HG03066 (cell line): Measurements from ENCODE around the gene SLC26A9.

Experiments
- ATAC-seq: cut with Tn5 transposase; IDR thresholded peaks from one replicate; pipeline ENCODE4 v1.9.1; 2021; ENCODE audit warnings: low read depth; ENCODE audit not compliant: unreplicated experiment

Gene SLC26A9

DNA sequence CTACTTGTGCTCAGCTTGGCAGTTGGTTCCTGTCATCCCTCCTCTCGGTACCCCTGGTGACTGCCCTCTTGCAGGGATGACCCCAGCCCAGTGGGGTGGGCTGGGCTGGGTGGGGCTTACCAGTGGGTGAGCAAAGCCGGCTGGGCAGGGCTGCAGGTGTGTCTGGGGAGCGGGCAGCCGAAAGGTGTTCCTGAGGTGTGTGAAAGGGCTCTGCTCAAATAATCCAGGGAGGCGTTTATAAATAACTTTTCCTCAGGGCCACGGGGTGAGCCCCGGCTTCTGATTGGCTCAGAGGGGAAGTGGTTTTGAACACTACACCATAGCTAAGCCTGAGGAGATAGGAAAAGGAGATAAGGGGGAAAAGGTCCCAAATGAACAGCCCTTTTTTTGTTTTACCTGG lies at the start of gene SLC26A9:
Gene SLC26A9 (minus strand): TSS at position 212 of the 400 bp plus-strand sequence. CDS start 7,636 bp downstream, outside the sequence.
- no peak for ATAC-seq

DNA sequence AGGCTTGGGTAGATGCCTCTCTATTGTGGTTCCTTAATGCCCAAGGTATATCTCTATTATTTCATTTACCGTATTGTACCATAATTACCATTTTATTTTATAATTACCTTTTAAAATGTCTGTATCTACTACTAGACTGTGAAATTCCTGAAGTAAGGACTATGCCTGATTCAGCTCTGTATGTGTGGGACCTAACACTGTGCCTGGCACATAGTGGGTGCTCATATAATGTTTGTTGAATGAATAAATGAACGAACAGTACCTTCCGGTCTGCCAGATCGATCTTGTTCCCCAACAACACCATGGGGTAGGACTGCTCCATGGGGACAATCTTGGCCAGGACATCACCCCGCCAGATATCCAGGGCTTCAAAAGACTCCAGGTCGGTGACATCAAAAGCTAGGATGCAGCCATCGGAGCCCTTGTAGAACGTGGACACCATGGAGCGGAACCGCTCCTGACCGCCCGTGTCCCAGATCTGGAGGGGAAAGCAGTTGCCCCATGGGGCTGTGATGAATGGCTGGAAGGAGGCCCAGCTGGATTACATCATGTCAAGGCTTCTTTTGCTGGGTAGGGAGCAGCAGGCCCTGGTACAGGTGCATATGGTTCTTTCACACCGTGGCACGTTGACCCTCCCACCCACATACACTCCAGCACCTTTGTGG lies 49.1 kb upstream of the SLC26A9 start:
- no peak for ATAC-seq

DNA sequence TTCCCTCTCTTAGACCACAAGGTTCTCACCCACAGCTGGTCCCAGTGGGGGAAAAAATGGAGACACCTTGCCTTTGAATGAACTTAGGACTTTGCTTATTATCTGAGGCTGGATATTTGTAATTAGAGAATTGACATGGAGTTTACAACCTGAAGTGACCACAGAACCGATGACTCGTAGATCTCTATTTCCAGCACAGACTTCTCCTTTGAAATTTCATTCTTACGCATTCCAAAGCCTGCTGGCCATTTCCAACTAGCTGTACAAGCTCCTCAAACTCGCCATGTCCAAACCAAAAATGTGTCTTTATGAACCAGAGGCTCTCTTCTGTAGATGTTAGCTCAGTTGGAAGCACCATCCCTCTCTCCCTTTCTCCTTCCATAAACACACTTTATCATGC lies 48.0 kb upstream of the SLC26A9 start:
- ATAC-seq: no peak

- no peak for ATAC-seq
Measured at GRCh38 chr1:205990226-205990625, 47.0 kb upstream of the SLC26A9 start.

- no peak for ATAC-seq
Measured at GRCh38 chr1:205989786-205990185, 46.5 kb upstream of the SLC26A9 start.

- ATAC-seq: no peak
Measured at GRCh38 chr1:205988585-205988995, 45.3 kb upstream of the SLC26A9 start.

DNA sequence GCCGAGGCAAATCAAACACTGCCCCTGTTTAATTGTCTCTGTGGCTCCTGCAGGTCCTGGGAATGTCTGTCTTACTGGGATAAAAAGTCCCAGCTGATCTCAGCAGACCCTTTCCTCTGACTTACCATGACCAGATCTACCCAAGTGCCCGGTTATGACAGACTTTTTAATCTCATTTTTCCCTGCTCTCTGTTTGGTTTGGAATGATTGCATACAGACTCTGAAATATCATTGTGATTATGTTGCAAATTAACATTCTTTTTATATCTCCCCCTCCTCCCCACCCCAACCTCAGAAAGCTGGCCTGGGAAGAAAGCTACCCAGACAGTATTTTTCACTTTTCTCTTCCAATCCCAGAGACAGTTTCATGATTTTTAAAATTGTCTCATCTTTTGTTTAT lies 43.6 kb upstream of the SLC26A9 start:
- ATAC-seq: no peak

DNA sequence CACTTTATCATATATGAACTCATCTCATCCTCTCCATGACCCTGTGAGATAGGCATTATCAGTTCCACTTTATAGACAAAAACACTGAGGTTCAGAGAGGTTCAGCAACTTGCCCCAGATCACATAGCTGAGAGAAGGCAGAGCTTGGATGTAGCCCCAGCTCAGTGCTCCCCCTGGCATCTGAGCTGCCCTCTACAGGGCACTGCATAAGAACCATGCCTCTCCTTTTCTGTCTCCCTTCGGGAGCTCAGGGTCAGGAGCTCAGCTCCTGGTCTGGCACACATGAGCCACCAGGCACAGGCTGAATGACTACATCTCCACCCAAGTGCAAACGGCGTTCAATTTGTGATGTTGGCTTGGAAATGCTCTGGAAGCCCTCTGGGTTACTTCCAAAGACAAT lies 43.0 kb upstream of the SLC26A9 start:
- no peak for ATAC-seq

- no peak for ATAC-seq
Measured at GRCh38 chr1:205985330-205986005, 42.2 kb upstream of the SLC26A9 start.

- ATAC-seq: no peak
Measured at GRCh38 chr1:205983925-205984725, 40.9 kb upstream of the SLC26A9 start.

DNA sequence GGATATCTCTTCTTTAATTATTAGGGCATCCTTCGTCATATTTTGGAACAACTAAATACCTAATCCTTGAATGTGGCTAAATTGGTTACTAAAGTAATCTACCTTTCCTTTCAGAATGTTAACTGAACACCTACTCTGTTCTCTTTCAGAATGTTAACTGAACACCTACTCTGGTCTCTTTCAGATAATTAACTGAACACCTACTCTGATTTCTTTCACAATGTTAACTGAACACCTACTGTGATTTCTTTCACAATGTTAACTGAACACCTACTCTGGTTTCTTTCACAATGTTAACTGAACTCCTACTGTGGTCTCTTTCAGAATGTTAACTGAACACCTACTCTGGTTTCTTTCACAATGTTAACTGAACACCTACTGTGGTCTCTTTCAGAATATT lies 38.0 kb upstream of the SLC26A9 start:
- no peak for ATAC-seq

DNA sequence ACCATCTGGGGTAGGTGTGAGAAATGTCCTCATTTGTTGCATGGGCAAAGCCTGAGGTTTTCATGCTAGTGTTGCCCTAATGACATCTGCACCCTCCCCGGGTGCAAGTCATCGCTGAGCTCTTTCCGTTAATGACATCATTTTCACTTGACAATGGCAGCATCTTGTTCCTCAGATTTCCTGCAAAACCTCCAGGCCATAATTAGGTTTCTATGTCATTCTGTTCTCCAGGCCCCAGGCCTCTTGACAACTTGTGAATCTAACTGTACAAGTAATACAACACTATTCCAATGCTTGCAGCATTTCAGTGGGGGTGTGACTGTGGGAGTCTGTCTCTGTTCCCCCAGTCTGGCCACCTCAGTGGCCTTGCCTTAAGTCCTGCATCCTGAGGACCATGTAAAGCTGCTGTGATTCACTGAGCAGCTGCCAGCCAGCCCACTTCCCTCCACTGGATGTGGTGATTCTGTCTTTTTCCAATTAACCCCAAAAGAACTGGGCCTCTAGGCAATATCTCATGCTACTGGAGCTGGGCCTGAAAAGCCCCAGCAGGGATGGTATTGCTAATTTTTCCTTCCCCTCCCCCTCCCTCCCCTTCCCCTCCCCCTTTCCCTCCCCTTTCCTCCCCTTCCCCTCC lies 37.1 kb upstream of the SLC26A9 start:
- no peak for ATAC-seq

- no peak for ATAC-seq
Measured at GRCh38 chr1:205979301-205979700, 36.0 kb upstream of the SLC26A9 start.

- ATAC-seq: no peak
Measured at GRCh38 chr1:205978676-205979075, 35.4 kb upstream of the SLC26A9 start.

DNA sequence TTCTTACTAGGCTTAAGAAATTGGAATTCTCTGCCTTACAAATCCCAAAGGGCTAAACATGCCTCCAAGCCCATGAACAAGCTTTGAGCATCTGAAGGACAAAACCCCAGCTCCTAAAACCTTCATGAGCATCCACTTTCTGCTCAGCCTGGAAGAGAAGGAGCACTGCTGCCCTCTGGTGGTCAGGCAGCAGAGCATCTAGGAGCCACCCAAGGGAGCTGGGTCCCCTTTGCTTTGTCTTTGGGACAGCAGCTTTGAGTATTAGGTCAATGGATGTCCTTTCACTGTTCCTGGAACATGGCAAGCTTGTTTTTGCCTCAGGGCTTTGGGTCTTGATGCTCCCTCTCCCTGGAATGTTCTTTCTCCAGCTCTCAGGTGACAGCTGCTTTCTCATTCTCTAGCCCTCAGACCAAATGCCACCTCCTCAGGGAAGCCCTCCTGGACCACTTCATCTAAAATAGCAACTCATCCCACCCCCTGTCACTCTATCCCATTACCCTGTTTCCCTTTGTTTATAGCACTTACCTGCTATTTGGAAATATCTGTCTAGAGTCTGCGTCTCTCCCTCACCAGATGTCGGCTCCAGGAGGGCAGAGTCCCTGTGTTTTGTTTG lies 34.3 kb upstream of the SLC26A9 start:
- ATAC-seq: no peak

- ATAC-seq: no peak
Measured at GRCh38 chr1:205976708-205977401, 33.6 kb upstream of the SLC26A9 start.

DNA sequence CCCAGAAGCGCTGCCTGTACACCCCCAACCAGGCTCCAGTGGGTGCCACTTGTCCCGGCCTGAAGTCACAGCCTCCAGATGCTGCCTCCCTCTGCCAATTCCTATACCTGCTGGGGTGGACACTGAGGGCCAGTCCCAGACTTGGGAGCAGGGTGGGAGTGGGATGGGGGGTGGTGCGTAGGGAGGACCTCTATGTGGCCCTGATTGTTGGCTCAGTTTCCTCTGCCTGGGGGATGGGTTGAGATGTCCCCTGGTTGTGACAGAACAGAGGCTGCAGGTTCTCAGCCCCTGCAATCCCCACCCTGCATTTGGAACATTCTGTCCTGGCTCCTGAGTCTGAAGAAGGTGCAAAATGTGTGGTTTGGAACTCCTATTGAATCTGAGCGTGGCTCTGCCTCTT lies 32.8 kb upstream of the SLC26A9 start:
- no peak for ATAC-seq

- no peak for ATAC-seq
Measured at GRCh38 chr1:205975387-205975998, 32.2 kb upstream of the SLC26A9 start.

DNA sequence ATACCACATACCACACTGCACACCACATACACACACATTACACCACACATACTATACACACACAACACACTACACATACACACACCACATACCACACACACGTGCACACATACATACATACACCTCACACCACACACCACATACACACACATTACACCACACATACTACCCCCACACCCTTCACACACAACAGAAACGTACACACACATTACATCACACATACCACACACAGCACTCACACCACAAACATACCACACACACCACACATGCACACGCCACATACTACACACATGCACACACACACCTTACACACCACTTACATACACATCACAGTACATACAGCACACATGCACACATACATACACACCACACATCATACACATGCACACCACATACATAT lies 31.5 kb upstream of the SLC26A9 start:
- ATAC-seq: no peak
